ENCODE measurements around the gene SASH1.
A peak's percentile ranks its signal among the peaks of the same experiment; 100 is the strongest.
"Not testable (repeated sequence)": the region's sequence is repeated elsewhere in the genome, so short reads cannot be mapped to it uniquely, and the experiment has no call there.

The SASH1 gene

DNA sequence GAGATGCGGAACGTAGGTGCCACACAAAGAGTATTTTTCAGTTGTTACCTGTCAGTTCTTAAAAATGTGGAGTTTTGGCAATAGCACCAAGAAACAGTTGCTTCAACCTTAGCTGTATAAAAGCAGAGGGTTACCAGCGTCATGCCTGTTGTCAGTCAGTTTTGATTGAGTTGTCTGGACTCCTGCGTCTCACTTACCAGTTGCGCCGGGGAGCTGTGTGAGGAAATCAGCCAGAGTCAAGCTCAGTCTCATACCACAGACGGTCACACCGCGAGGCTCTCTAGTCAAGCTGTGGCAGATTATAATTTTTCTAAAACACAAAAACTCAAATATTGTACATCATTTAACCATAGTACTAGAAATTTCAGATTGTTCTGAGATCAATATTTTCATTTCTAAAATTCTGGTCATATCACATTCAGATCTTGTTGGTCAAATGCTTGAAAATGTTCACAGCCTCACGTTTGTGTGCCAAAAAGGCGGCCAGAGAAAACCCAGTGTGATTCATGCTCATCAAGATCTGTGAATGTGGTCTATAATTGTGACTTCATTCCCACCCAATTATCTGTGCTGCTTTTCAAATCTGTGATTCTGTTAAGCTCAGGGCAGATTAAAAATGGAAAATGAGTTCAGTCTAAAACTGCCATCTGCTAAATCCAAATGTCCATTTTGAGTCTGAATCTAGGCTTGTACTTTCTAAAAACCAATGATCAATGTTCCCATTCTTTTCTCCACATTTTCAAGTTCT, 37.5 kb downstream of the SASH1 start:
- DNase-seq (ENCODE audit: insufficient read length, low spot score) (no peak), FAIRE-seq (peak; percentile 92)
- TF ChIP-seq, protein P1, sequence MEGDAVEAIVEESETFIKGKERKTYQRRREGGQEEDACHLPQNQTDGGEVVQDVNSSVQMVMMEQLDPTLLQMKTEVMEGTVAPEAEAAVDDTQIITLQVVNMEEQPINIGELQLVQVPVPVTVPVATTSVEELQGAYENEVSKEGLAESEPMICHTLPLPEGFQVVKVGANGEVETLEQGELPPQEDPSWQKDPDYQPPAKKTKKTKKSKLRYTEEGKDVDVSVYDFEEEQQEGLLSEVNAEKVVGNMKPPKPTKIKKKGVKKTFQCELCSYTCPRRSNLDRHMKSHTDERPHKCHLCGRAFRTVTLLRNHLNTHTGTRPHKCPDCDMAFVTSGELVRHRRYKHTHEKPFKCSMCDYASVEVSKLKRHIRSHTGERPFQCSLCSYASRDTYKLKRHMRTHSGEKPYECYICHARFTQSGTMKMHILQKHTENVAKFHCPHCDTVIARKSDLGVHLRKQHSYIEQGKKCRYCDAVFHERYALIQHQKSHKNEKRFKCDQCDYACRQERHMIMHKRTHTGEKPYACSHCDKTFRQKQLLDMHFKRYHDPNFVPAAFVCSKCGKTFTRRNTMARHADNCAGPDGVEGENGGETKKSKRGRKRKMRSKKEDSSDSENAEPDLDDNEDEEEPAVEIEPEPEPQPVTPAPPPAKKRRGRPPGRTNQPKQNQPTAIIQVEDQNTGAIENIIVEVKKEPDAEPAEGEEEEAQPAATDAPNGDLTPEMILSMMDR (IDR thresholded peaks at IDR 0.05; ENCODE audit: insufficient read depth, missing control alignments): no peak

DNA sequence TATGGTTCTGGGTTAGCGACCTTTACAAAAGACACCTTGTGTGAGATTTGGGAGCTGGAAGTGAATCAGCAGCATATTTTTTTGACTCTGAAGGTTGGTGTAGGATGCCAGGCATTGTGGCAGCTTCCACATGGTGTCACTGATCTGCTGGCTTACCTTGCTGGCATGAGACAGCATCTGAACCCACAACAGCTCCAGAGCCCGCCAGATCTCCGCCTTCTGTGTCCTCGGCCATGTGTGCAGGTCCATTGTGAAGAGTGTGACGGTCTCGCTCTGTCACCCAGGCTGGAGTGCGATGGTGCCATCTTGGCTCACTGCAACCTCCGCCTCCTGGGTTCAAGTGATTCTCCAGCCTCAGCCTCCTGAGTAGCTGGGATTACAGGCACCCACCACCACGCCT, 39.4 kb downstream of the SASH1 start:
- FAIRE-seq: not testable (repeated sequence)

DNA sequence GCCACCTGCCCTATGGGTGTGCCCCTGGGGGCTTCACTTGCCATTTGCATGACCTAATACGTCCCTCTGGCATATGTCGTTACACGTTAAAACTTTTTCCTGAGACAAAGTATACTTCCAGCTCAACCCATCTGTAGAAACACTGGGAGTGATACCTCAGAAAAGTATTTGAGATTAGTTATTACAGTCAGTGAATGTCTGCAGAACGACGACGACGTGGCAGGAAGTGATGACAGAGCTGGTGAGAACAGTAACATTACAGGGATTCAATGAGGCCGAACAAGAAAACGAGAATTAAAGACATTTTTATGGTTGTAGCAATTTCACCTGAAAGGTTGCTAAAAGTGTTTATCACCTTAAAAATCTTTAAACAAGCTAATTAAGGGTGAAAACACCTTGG, 40.2 kb downstream of the SASH1 start:
- TF ChIP-seq, protein P1 (IDR thresholded peaks at IDR 0.05; ENCODE audit: insufficient read depth, missing control alignments): no peak
- FAIRE-seq (no peak), DNase-seq (ENCODE audit: insufficient read length, low spot score) (no peak)

More for the DNA sequence above, 39.4 kb downstream of the SASH1 start:
- not testable (repeated sequence) for DNase-seq (ENCODE audit: insufficient read length, low spot score)

DNA sequence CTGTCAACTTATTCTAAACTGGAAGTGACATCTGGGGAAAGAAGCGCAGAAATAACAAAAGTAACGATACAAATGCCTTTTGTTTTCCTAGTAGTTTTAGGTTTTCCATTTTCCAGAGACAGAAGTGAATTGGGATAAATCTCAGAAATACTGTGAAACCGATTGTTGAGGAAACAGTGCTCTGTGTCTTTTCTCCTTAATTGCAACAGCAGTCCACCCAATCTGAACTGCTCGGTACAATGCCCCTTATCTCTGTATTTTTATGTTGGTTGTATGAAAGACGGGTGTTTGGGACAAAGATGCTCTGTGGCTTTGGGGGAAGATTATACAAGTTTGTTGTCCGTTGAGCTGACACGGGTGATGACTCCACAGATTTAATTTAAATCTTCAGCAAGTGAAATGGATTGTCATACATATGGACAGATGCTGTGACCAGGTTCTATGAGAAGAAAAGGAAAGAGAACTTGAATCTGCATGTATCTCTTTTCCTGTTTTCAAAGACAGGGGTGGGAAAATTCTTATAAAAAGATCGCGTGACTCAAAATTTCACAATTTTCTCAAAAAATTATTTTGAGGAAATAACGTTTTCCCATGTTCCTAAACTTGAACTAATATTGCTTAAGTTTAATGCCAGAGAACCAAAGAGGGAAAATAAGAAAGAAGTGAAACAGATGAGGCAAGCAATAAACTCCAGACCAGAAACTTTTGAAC, 41.2 kb downstream of the SASH1 start:
- TF ChIP-seq, protein P1 (IDR thresholded peaks at IDR 0.05; ENCODE audit: insufficient read depth, missing control alignments): no peak
- no peak for DNase-seq (ENCODE audit: insufficient read length, low spot score)
- FAIRE-seq: no peak

DNA sequence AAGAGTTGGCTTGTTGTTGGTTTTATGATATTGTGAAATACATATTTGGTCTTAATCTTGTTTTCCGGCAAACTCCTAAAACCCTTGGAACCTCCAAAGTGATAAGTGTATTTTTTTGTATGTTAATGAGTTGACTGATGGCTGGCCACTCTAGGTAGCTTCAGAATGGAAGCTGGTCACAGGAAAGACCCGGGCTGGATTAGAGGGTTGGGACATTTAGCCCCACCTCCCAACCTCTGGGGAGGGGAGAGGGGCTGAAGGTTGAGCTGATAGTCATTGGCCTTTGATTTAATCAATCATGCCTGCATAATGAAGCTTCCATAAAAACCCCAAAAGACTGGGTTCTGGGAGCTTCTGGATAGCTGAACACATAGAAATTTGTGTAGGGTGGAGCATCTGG, 42.7 kb downstream of the SASH1 start:
- DNase-seq (ENCODE audit: insufficient read length, low spot score) (no peak), FAIRE-seq (no peak)
- TF ChIP-seq, protein P1 (IDR thresholded peaks at IDR 0.05; ENCODE audit: insufficient read depth, missing control alignments): no peak

DNA sequence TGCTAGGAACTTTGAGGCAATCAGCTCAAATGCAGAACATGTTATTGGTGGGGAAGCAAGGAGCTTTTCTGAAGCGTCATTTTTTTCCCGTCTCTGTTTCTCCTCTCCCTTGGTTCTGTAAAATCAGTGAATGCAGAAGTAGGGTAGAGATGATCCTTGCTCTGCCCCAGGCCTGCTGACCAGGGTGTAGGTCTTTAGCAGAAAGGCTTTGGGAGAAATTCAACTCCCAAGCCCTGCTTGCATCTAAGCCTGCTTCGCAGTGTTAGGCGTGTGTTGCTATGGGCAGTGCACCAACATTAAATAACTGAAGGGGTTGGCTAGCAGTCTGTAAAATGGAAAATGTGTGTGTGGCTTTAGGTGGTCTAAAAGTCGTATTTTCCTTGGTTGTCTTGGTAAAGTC, 45.9 kb downstream of the SASH1 start:
- FAIRE-seq (no peak), DNase-seq (ENCODE audit: insufficient read length, low spot score) (no peak)
- TF ChIP-seq, protein P1 (IDR thresholded peaks at IDR 0.05; ENCODE audit: insufficient read depth, missing control alignments): no peak

DNA sequence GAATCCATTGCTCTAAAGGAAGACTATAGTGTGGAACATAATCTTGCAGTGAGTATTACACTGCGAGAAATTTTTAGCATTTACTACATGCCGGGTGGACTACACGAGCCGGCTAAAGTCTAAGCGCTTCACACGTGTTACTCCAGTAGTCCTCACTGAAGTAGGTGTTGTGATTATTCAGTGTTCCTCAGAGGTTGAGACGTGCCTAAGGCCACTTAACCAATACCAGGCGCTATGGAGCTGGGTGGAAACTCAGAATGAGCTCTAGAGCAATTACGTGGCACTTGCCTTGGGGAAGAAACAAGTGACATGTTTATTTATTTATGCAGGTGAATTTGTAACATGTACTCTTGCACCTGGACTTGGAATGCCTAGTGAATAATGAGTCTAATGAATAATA, 46.4 kb downstream of the SASH1 start:
- DNase-seq (ENCODE audit: insufficient read length, low spot score) (no peak), FAIRE-seq (no peak)
- TF ChIP-seq, protein P1 (IDR thresholded peaks at IDR 0.05; ENCODE audit: insufficient read depth, missing control alignments): no peak
